Neural progenitor cell (in vitro differentiated cells): ENCODE measurements around the gene RAD52. TPM values are rescaled to one million over a fixed set of nuclear protein-coding genes. Genes with fewer than 3 reads are reported as not detected.

ENCODE experiments used
- DNase-seq: peaks from one replicate; pipeline ENCODE4 v3.0.0-alpha.2; 2016; ENCODE audit warnings: low spot score
- H2AFZ ChIP-seq: fragments of 200-600 bp; sonication (generic); replicated peaks from 2 replicates; pipeline ENCODE4 v1.6.1; 2016; ENCODE audit warnings: antibody characterized with exemption
- H3F3A ChIP-seq: fragments of 200-600 bp; sonication (generic); 2 replicates; pipeline ENCODE4 v1.6.1; 2016; ENCODE audit warnings: antibody characterized with exemption, low read depth
- H3K27ac ChIP-seq: fragments of 200-600 bp; sonication (generic); 2 replicates; pipeline ENCODE4 v1.5.1; 2016; ENCODE audit warnings: mild to moderate bottlenecking
- H3K27me3 ChIP-seq: fragments of 200-600 bp; sonication (generic); 2 replicates; pipeline ENCODE4 v1.6.1; 2016; ENCODE audit warnings: mild to moderate bottlenecking, moderate library complexity
- H3K36me3 ChIP-seq: fragments of 200-600 bp; sonication (generic); 2 replicates; pipeline ENCODE4 v1.5.1; 2016
- H3K4me1 ChIP-seq: fragments of 200-600 bp; sonication (generic); 2 replicates; pipeline ENCODE4 v1.6.1; 2016; ENCODE audit warnings: mixed run types
- H3K4me2 ChIP-seq: fragments of 200-600 bp; sonication (generic); 2 replicates; pipeline ENCODE4 v1.6.1; 2016
- H3K4me3 ChIP-seq: fragments of 200-600 bp; sonication (generic); 2 replicates; pipeline ENCODE4 v1.5.1; 2016
- H3K79me2 ChIP-seq: fragments of 200-600 bp; sonication (generic); 2 replicates; pipeline ENCODE4 v1.6.1; 2016; ENCODE audit warnings: low read depth
- H3K9ac ChIP-seq: fragments of 200-600 bp; sonication (generic); 2 replicates; pipeline ENCODE4 v1.6.1; 2016
- H3K9me3 ChIP-seq: fragments of 200-600 bp; sonication (generic); 2 replicates; pipeline ENCODE4 v1.5.1; 2016; ENCODE audit warnings: low read depth
- H4K20me1 ChIP-seq: fragments of 200-600 bp; sonication (generic); 2 replicates; pipeline ENCODE4 v1.6.1; 2016; ENCODE audit warnings: low read depth
- H3K27ac Mint-ChIP-seq: 3 replicates; pipeline ENCODE4 v1.8.0; 2021; ENCODE audit warnings: mixed read lengths
- H3K27me3 Mint-ChIP-seq: 2 replicates; pipeline ENCODE4 v1.8.0; 2022; ENCODE audit warnings: low read depth, mild to moderate bottlenecking, inconsistent platforms, moderate library complexity, mixed read lengths; ENCODE audit not compliant: insufficient read depth
- H3K36me3 Mint-ChIP-seq: 3 replicates; pipeline ENCODE4 v1.8.0; 2021; ENCODE audit warnings: mixed read lengths
- H3K4me1 Mint-ChIP-seq: 3 replicates; pipeline ENCODE4 v1.8.0; 2021; ENCODE audit warnings: mixed read lengths
- H3K4me3 Mint-ChIP-seq: 3 replicates; pipeline ENCODE4 v1.8.0; 2021; ENCODE audit warnings: mild to moderate bottlenecking, moderate library complexity, mixed read lengths
- H3K9me3 Mint-ChIP-seq: 3 replicates; pipeline ENCODE4 v1.8.0; 2020; ENCODE audit warnings: mixed read lengths
- EZH2 ChIP-seq: fragments of 200-600 bp; sonication (generic); IDR thresholded peaks from 2 replicates; pipeline ENCODE4 v1.6.1; 2017; ENCODE audit warnings: antibody characterized with exemption, mild to moderate bottlenecking, moderate library complexity
- EZH2phosphoT487 ChIP-seq: fragments of 200-600 bp; sonication (generic); IDR thresholded peaks from 2 replicates; pipeline ENCODE4 v1.6.1; 2017; ENCODE audit warnings: antibody characterized with exemption
- total RNA-seq: library from RNA; depleted of rRNA; stranded (reverse); fragments of >200 nt; gene quantifications from 2 replicates; pipeline ENCODE4 v1.2.3, GENCODE V29; 2015; ENCODE audit warnings: low replicate concordance
- TF ChIP-seq, protein P1 (sequence below): fragments of 200-600 bp; sonication (generic); IDR thresholded peaks from 2 replicates; pipeline ENCODE4 v1.5.1; 2017; ENCODE audit warnings: antibody characterized with exemption, mild to moderate bottlenecking

The RAD52 gene
- total RNA-seq, 1 donor from 2014 or later: 43.4 TPM

GRCh38 chr12:913919-914698 lies 35.4 kb downstream of the RAD52 start:
- Histone ChIP-seq H3K9ac (no peak overlapping the region), H4K20me1 (peaks cover 1% of the 10 kb centered on the region), H3K4me1 (peaks cover 1% of the 10 kb centered on the region), H3K79me2 (no peaks in the 10 kb centered on the region), H3K4me3 (no peak overlapping the region), H3K27me3 (no peaks in the 10 kb centered on the region), H3K9me3 (no peaks in the 10 kb centered on the region), H3K27ac (peak overlapping the region; percentile 5), H3K36me3 (peaks cover 23% of the 10 kb centered on the region), H3K4me2 (no peak overlapping the region), H2AFZ (no peak overlapping the region), H3F3A (peaks cover 7% of the 10 kb centered on the region)
- Mint-ChIP-seq H3K27ac (no peak overlapping the region), H3K9me3 (no peaks in the 10 kb centered on the region), H3K27me3 (peaks cover 2% of the 10 kb centered on the region), H3K4me3 (no peak overlapping the region), H3K36me3 (peaks cover 52% of the 10 kb centered on the region), H3K4me1 (no peaks in the 10 kb centered on the region)
- no peak for DNase-seq
- TF ChIP-seq, protein P1, sequence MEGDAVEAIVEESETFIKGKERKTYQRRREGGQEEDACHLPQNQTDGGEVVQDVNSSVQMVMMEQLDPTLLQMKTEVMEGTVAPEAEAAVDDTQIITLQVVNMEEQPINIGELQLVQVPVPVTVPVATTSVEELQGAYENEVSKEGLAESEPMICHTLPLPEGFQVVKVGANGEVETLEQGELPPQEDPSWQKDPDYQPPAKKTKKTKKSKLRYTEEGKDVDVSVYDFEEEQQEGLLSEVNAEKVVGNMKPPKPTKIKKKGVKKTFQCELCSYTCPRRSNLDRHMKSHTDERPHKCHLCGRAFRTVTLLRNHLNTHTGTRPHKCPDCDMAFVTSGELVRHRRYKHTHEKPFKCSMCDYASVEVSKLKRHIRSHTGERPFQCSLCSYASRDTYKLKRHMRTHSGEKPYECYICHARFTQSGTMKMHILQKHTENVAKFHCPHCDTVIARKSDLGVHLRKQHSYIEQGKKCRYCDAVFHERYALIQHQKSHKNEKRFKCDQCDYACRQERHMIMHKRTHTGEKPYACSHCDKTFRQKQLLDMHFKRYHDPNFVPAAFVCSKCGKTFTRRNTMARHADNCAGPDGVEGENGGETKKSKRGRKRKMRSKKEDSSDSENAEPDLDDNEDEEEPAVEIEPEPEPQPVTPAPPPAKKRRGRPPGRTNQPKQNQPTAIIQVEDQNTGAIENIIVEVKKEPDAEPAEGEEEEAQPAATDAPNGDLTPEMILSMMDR: no peak
- no peak for TF ChIP-seq EZH2phosphoT487
- TF ChIP-seq EZH2: no peak

DNA sequence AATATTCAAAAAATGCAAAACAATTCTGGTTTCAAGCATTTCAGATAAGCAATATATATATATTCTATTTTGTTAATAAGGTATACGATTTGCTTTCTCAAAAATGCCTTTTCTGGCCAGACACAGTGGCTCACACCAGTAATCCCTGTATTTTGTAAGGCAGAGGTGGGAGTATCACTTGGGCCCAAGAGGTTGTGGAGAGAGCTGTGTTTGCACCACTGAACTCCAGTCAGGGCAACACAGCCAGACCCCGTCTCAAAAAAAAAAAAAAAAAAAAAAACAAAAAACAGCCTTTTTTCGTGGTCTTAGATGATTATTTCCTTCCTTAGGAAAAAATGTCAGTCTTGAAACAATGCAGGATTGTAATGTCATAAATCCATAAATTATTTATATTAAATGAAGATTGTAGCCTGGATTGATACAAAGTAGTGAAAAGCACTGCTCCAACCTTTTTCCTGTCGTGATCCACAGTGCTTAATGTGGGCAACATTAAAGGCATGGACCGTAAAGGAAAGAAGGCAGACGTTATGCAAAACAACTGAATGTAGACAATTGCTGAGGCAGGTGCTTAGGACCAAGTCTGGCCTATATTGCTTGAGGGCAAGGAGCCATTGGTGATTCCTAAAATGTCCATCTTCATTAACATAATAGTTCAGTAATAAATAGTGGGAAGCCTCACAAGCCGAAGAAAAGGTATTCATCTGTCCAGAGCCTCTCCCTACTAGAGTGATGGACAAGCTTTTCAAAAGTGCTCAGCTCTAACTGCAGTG lies 36.8 kb downstream of the RAD52 start:
- no peak overlapping the region for H3K9ac ChIP-seq
- Mint-ChIP-seq H3K27me3 (no peaks in the 10 kb centered on the region), H3K27ac (no peak overlapping the region), H3K36me3 (peaks cover 50% of the 10 kb centered on the region), H3K9me3 (no peaks in the 10 kb centered on the region), H3K4me1 (no peaks in the 10 kb centered on the region), H3K4me3 (no peak overlapping the region)
- DNase-seq: no peak
- H4K20me1 ChIP-seq: peaks cover 14% of the 10 kb centered on the region
- H3K4me2 ChIP-seq: no peak overlapping the region
- H3K27ac ChIP-seq: no peak overlapping the region
- H3K4me1 ChIP-seq: peaks cover 5% of the 10 kb centered on the region
- no peaks in the 10 kb centered on the region for H3K27me3 ChIP-seq
- H2AFZ ChIP-seq: no peak overlapping the region
- H3K9me3 ChIP-seq: no peaks in the 10 kb centered on the region
- no peak overlapping the region for H3K4me3 ChIP-seq
- H3F3A ChIP-seq: peaks cover 7% of the 10 kb centered on the region
- no peak for TF ChIP-seq EZH2
- TF ChIP-seq, protein P1: no peak
- TF ChIP-seq EZH2phosphoT487: no peak
- peaks cover 16% of the 10 kb centered on the region for H3K36me3 ChIP-seq
- no peaks in the 10 kb centered on the region for H3K79me2 ChIP-seq

DNA sequence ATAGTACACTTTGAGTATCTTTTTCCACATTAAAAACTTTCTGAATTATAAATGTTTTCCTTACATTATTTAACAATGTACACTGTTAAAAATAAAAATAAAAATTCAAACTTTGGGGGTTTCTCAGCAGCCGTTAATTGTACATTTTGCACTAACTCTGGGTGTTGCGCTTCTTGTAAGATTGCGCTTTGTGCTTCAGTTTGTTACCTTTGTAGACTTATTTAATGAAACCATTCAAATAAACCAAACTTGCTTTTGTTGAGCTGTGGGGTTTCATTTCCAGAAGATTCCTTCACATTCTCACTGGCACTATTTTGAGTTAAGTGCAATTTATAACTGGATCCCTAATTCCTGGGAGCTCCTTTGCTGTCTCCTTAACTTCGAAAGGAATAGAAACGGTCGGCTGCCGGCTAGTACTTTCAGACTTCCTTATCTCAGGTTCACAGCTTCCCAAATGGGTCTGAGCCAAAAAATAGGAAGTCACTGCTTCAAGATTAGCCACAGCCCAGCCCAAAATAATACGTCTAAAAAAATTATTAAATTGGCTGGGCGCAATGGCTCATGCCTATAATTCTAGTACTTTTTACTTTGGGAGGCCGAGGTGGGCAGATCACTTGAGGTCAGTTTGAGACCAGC lies 38.2 kb downstream of the RAD52 start:
- no peaks in the 10 kb centered on the region for H3K9me3 Mint-ChIP-seq
- H3K27me3 ChIP-seq: no peaks in the 10 kb centered on the region
- peaks cover 49% of the 10 kb centered on the region for H3K36me3 Mint-ChIP-seq
- H3K4me3 ChIP-seq: no peak overlapping the region
- no peak overlapping the region for H3K27ac Mint-ChIP-seq
- peaks cover 16% of the 10 kb centered on the region for H3K36me3 ChIP-seq
- H3K4me2 ChIP-seq: no peak overlapping the region
- H3K27me3 Mint-ChIP-seq: no peaks in the 10 kb centered on the region
- no peaks in the 10 kb centered on the region for H3K79me2 ChIP-seq
- H3K27ac ChIP-seq: peak overlapping the region; percentile 41
- DNase-seq: no peak
- no peaks in the 10 kb centered on the region for H3K9me3 ChIP-seq
- H2AFZ ChIP-seq: no peak overlapping the region
- H3K9ac ChIP-seq: no peak overlapping the region
- no peak overlapping the region for H3K4me3 Mint-ChIP-seq
- peaks cover 5% of the 10 kb centered on the region for H3K4me1 ChIP-seq
- peaks cover 22% of the 10 kb centered on the region for H4K20me1 ChIP-seq
- H3F3A ChIP-seq: peaks cover 7% of the 10 kb centered on the region
- no peaks in the 10 kb centered on the region for H3K4me1 Mint-ChIP-seq
- TF ChIP-seq, protein P1: no peak
- TF ChIP-seq EZH2phosphoT487: no peak
- no peak for TF ChIP-seq EZH2
